Liver (tissue), 9 donors: ENCODE measurements around the gene ASIC2. TPM values are rescaled to one million over a fixed set of nuclear protein-coding genes. Genes with fewer than 3 reads are reported as not detected.

Experiments
- DNase-seq: peaks from one replicate; pipeline ENCODE4 v3.0.0-alpha.2; 2017; ENCODE audit warnings: low spot score
- H3K27ac ChIP-seq, 2 donors: one replicate each; pipeline ENCODE4 v1.7.0; 2013; ENCODE audit warnings: inconsistent platforms in 2 of 2, low read length in 2 of 2, control low read depth in 1 of 2, low read depth in 1 of 2, mild to moderate bottlenecking in 1 of 2
- H3K27me3 ChIP-seq, 4 donors: one replicate each; pipeline versions ENCODE4 v1.6.1 to v1.7.0; 2013; ENCODE audit warnings: low read length in 3 of 4, inconsistent platforms in 1 of 4, mild to moderate bottlenecking in 1 of 4, moderate library complexity in 1 of 4; ENCODE audit not compliant: control insufficient read depth in 4 of 4, insufficient read depth in 4 of 4
- H3K36me3 ChIP-seq, 4 donors: one replicate each; pipeline versions ENCODE4 v1.6.1 to v1.7.0; 2013; ENCODE audit warnings: low read length in 3 of 4, mild to moderate bottlenecking in 3 of 4, low read depth in 1 of 4, moderate library complexity in 1 of 4; ENCODE audit not compliant: control insufficient read depth in 4 of 4, insufficient read depth in 3 of 4
- H3K4me1 ChIP-seq, 4 donors: one replicate each; pipeline versions ENCODE4 v1.6.1 to v1.7.0; 2013; ENCODE audit warnings: low read length in 3 of 4, mild to moderate bottlenecking in 3 of 4, moderate library complexity in 1 of 4; ENCODE audit not compliant: control insufficient read depth in 4 of 4, insufficient read depth in 4 of 4
- H3K4me3 ChIP-seq, 3 donors: one replicate each; pipeline versions ENCODE4 v1.6.1 to v1.7.0; 2013; ENCODE audit warnings: low read length in 3 of 3, control low read depth in 1 of 3, low read depth in 1 of 3, mild to moderate bottlenecking in 1 of 3
- H3K9ac ChIP-seq, 2 donors: one replicate each; pipeline ENCODE4 v1.7.0; 2013; ENCODE audit warnings: low read length in 2 of 2, mild to moderate bottlenecking in 2 of 2, moderate library complexity in 2 of 2, control low read depth in 1 of 2, low read depth in 1 of 2
- H3K9me3 ChIP-seq, 4 donors: one replicate each; pipeline versions ENCODE4 v1.6.1 to v1.7.0; 2013; ENCODE audit warnings: low read length in 3 of 4; ENCODE audit not compliant: control insufficient read depth in 4 of 4
- ATF3 ChIP-seq: IDR thresholded peaks from 2 replicates; pipeline ENCODE4 v1.6.1; 2016; ENCODE audit warnings: antibody characterized with exemption
- CTCF ChIP-seq: fragments of 150-350 bp; IDR thresholded peaks from 2 replicates; pipeline ENCODE4 v1.5.1; 2017; ENCODE audit warnings: improper control_type of control experiment, low read depth, low read length; ENCODE audit not compliant: missing input control
- EGR1 ChIP-seq, 2 donors: IDR thresholded peaks; 2 replicates each; pipeline ENCODE4 v1.6.1; 2016 to 2018; ENCODE audit warnings: antibody characterized with exemption in 2 of 2, low read depth in 2 of 2
- FOXA1 ChIP-seq: IDR thresholded peaks from 2 replicates; pipeline ENCODE4 v1.6.1; 2016; ENCODE audit warnings: antibody characterized with exemption
- FOXA2 ChIP-seq: IDR thresholded peaks from 2 replicates; pipeline ENCODE4 v1.6.1; 2016; ENCODE audit warnings: antibody characterized with exemption
- GABPA ChIP-seq, 2 donors: IDR thresholded peaks in 1 of 2; conservative IDR thresholded peaks in 1 of 2; 2 replicates each; pipeline ENCODE4 v1.6.1; 2016; ENCODE audit warnings: antibody characterized with exemption in 2 of 2, mild to moderate bottlenecking in 1 of 2, moderate library complexity in 1 of 2
- HNF4A ChIP-seq, 2 donors: conservative IDR thresholded peaks; 2 replicates each; pipeline ENCODE4 v1.6.1; 2016; ENCODE audit warnings: antibody characterized with exemption in 2 of 2, mild to moderate bottlenecking in 2 of 2
- HNF4G ChIP-seq: IDR thresholded peaks from 2 replicates; pipeline ENCODE4 v1.6.1; 2016; ENCODE audit warnings: antibody characterized with exemption
- JUND ChIP-seq, 2 donors: IDR thresholded peaks; 2 replicates each; pipeline ENCODE4 v1.6.1; 2016; ENCODE audit warnings: antibody characterized with exemption in 2 of 2
- MAX ChIP-seq: IDR thresholded peaks from 2 replicates; pipeline ENCODE4 v1.6.1; 2016; ENCODE audit warnings: antibody characterized with exemption
- NR2F2 ChIP-seq: IDR thresholded peaks from 2 replicates; pipeline ENCODE4 v1.6.1; 2016; ENCODE audit warnings: antibody characterized with exemption
- RAD21 ChIP-seq, 2 donors: IDR thresholded peaks; 2 replicates each; pipeline ENCODE4 v1.6.1; 2016; ENCODE audit warnings: antibody characterized with exemption in 2 of 2, mild to moderate bottlenecking in 2 of 2
- REST ChIP-seq: IDR thresholded peaks from 2 replicates; pipeline ENCODE4 v1.6.1; 2016; ENCODE audit warnings: antibody characterized with exemption, mild to moderate bottlenecking
- RXRA ChIP-seq, 2 donors: IDR thresholded peaks; 2 replicates each; pipeline ENCODE4 v1.6.1; 2017 to 2018; ENCODE audit warnings: antibody characterized with exemption in 2 of 2, mild to moderate bottlenecking in 1 of 2
- SP1 ChIP-seq: IDR thresholded peaks from 2 replicates; pipeline ENCODE4 v1.6.1; 2018; ENCODE audit warnings: antibody characterized with exemption, mild to moderate bottlenecking
- YY1 ChIP-seq: IDR thresholded peaks from 2 replicates; pipeline ENCODE4 v1.6.1; 2016; ENCODE audit warnings: antibody characterized with exemption, mild to moderate bottlenecking
- ZBTB33 ChIP-seq: IDR thresholded peaks from 2 replicates; pipeline ENCODE4 v1.6.1; 2016; ENCODE audit warnings: antibody characterized with exemption
- WGBS: extraction: QIAGEN DNeasy Blood & Tissue Kit; methylation state at CpG from one replicate; pipeline ENCODE4 v1.1.7; 2013; 5-methylcytosine and 5-hydroxymethylcytosine counted together
- polyA plus RNA-seq, 2 donors: library from polyadenylated mRNA; stranded (reverse) in 1 of 2; unstranded in 1 of 2; fragments of 200-250 nt in 1 of 2; fragments of >200 nt in 1 of 2; fragmentation: Nextera tagmentation in 1 of 2; extraction: Ambion mirVana in 1 of 2; gene quantifications; one replicate each; pipeline versions ENCODE4 v1.2.1 to v1.2.3, GENCODE V29; 2013 to 2015
- total RNA-seq, 2 donors: library from RNA; depleted of rRNA; stranded (reverse); fragments of >200 nt; gene quantifications; one replicate each; pipeline ENCODE4 v1.2.3, GENCODE V29; 2014
- donor health status: healthy.
- donor health status: healthy.
- donor health status: healthy.
- donor health status: healthy.
- donor health status: healthy.

The ASIC2 gene
- total and polyA plus RNA-seq, 4 donors, result under 0.01 TPM; not detected in 3

- H3K27me3 ChIP-seq, result peaks cover 0 to 7% (median 0%) of the 10 kb centered on the region in 4 donors
Observed at GRCh38 chr17:33261820-33262219, 31.3 kb downstream of the ASIC2 start.

GRCh38 chr17:33260638-33261037, 32.5 kb downstream of the ASIC2 start:
- Histone ChIP-seq H3K4me3 (no peak overlapping the region), H3K27ac (no peak overlapping the region), H3K27me3 (peaks cover 0 to 7% (median 0%) of the 10 kb centered on the region in 4 donors), H3K36me3 (no peaks in the 10 kb centered on the region), H3K9ac (no peak overlapping the region), H3K4me1 (no peaks in the 10 kb centered on the region), H3K9me3 (no peaks in the 10 kb centered on the region)
- WGBS, result 41% methylated on average over 10 of the region's 10 CpGs
- no peak for DNase-seq
- TF ChIP-seq FOXA1 (no peak), EGR1 (IDR thresholded peaks at IDR 0.05; ENCODE audit: low read depth in 2 of 2) (no peak), FOXA2 (no peak), YY1 (no peak), CTCF (no peak), HNF4G (no peak), SP1 (no peak), MAX (no peak), RAD21 (IDR thresholded peaks at IDR 0.05) (no peak)

More at GRCh38 chr17:33261820-33262219, 31.3 kb downstream of the ASIC2 start:
- WGBS, result 66% methylated on average over 10 of the region's 10 CpGs
- Histone ChIP-seq H3K36me3 (no peaks in the 10 kb centered on the region), H3K4me1 (no peaks in the 10 kb centered on the region), H3K9ac (no peak overlapping the region), H3K4me3 (no peak overlapping the region), H3K27ac (no peak overlapping the region), H3K9me3 (no peaks in the 10 kb centered on the region)
- DNase-seq, result no peak
- TF ChIP-seq FOXA2 (no peak), RAD21 (IDR thresholded peaks at IDR 0.05) (no peak), HNF4G (no peak), FOXA1 (no peak), GABPA (IDR thresholded peaks at IDR 0.05 in 1 of 2, conservative IDR thresholded peaks at IDR 0.05 in 1 of 2) (no peak), SP1 (no peak)

- Histone ChIP-seq H3K27ac (no peak overlapping the region), H3K9ac (no peak overlapping the region), H3K4me1 (no peaks in the 10 kb centered on the region), H3K36me3 (no peaks in the 10 kb centered on the region), H3K9me3 (no peaks in the 10 kb centered on the region), H3K27me3 (no peaks in the 10 kb centered on the region), H3K4me3 (no peak overlapping the region)
- 60% methylated on average over 3 of the region's 3 CpGs for WGBS
- no peak for DNase-seq
- TF ChIP-seq RAD21 (IDR thresholded peaks at IDR 0.05) (no peak), REST (no peak), EGR1 (IDR thresholded peaks at IDR 0.05; ENCODE audit: low read depth in 2 of 2) (no peak), FOXA1 (no peak), ZBTB33 (no peak), NR2F2 (no peak), JUND (IDR thresholded peaks at IDR 0.05) (no peak), CTCF (no peak), RXRA (IDR thresholded peaks at IDR 0.05) (no peak), MAX (no peak), HNF4A (conservative IDR thresholded peaks at IDR 0.05) (no peak), SP1 (no peak), FOXA2 (no peak), YY1 (no peak), GABPA (IDR thresholded peaks at IDR 0.05 in 1 of 2, conservative IDR thresholded peaks at IDR 0.05 in 1 of 2) (no peak), ATF3 (no peak)
Observed at GRCh38 chr17:33258296-33258695, 34.8 kb downstream of the ASIC2 start.
